OCI-LY7 (cell line): Measurements from ENCODE around the gene FAM135A. TPM values are rescaled to one million over a fixed set of nuclear protein-coding genes. Genes with fewer than 3 reads are reported as not detected.

Experiments used
- BruUV-seq: library from RNA; stranded (reverse); fragments of 400-500 nt; replicated peaks from 2 replicates; lab custom pipeline; 2021; lab: Mats Ljungman, UMichigan
- CTCF ChIA-PET: fragments of 300-600 bp; sonication (Branson Sonifier 250); formaldehyde crosslinking; loops from one replicate; lab custom pipeline; 2022; ENCODE audit warnings: antibody characterized with exemption; ENCODE audit not compliant: unreplicated experiment; lab: Charles Lee
- POLR2A ChIA-PET: fragments of 300-600 bp; sonication (Branson Sonifier 250); formaldehyde crosslinking; loops from one replicate; lab custom pipeline; 2022; ENCODE audit warnings: antibody characterized with exemption; lab: Charles Lee
- DNase-seq: peaks from one replicate; pipeline ENCODE4 v3.0.0-alpha.2; 2015; ENCODE audit warnings: low spot score
- H2AFZ ChIP-seq: fragments of 200-600 bp; sonication (generic), shearing (Covaris generic); 2 replicates; pipeline ENCODE4 v1.6.1; 2014; ENCODE audit warnings: mild to moderate bottlenecking, antibody characterized with exemption, low read length, moderate library complexity
- H3K27ac ChIP-seq: fragments of 200-600 bp; sonication (generic); 2 replicates; pipeline ENCODE4 v1.5.1; 2014; ENCODE audit warnings: mixed run types, low read depth, mild to moderate bottlenecking, moderate library complexity, low read length, inconsistent platforms; ENCODE audit not compliant: poor library complexity, severe bottlenecking
- H3K36me3 ChIP-seq: fragments of 200-600 bp; sonication (generic); 2 replicates; pipeline ENCODE4 v1.6.1; 2014; ENCODE audit warnings: mild to moderate bottlenecking, antibody characterized with exemption, low read length, moderate library complexity, mixed read lengths; ENCODE audit not compliant: insufficient read depth
- H3K4me1 ChIP-seq: fragments of 200-600 bp; sonication (generic); 2 replicates; pipeline ENCODE4 v1.5.1; 2014; ENCODE audit warnings: mild to moderate bottlenecking, low read length; ENCODE audit not compliant: insufficient read depth, poor library complexity, severe bottlenecking
- H3K4me2 ChIP-seq: fragments of 200-600 bp; sonication (generic); 2 replicates; pipeline ENCODE4 v1.6.1; 2014; ENCODE audit warnings: mild to moderate bottlenecking, low read length
- H3K4me3 ChIP-seq: fragments of 200-600 bp; sonication (generic); 2 replicates; pipeline ENCODE4 v1.5.1; 2014; ENCODE audit warnings: mild to moderate bottlenecking, low read depth, low read length; ENCODE audit not compliant: poor library complexity, severe bottlenecking
- H3K79me2 ChIP-seq: fragments of 200-600 bp; sonication (generic); 2 replicates; pipeline ENCODE4 v1.6.1; 2016; ENCODE audit warnings: low read depth, mild to moderate bottlenecking, low read length, moderate library complexity, mixed read lengths; ENCODE audit not compliant: insufficient read depth
- H3K9me2 ChIP-seq: fragments of 200-600 bp; sonication (generic); 2 replicates; pipeline ENCODE4 v1.6.1; 2016; ENCODE audit warnings: mild to moderate bottlenecking, low read length, mixed read lengths; ENCODE audit not compliant: insufficient read depth
- H3K9me3 ChIP-seq: fragments of 200-600 bp; sonication (generic); 2 replicates; pipeline ENCODE4 v1.6.1; 2014; ENCODE audit warnings: mild to moderate bottlenecking, mixed run types, low read length, mixed read lengths
- H4K20me1 ChIP-seq: fragments of 200-600 bp; sonication (generic); 2 replicates; pipeline ENCODE4 v1.6.1; 2014; ENCODE audit warnings: mild to moderate bottlenecking, antibody characterized with exemption, low read length, moderate library complexity, mixed read lengths; ENCODE audit not compliant: insufficient read depth
- EZH2phosphoT487 ChIP-seq: fragments of 200-600 bp; sonication (generic); IDR thresholded peaks from 2 replicates; pipeline ENCODE4 v1.6.1; 2018; ENCODE audit warnings: low read depth, borderline replicate concordance, mild to moderate bottlenecking, mixed run types, antibody characterized with exemption, low read length, moderate library complexity, mixed read lengths
- intact Hi-C: fragments of 100-400 bp; cut with micrococcal nuclease; formaldehyde crosslinking; loops from one replicate; pipeline ENCODE4 v1.10.0; 2022; ENCODE audit not compliant: unreplicated experiment
- total RNA-seq, 2 experiments: library from RNA; depleted of rRNA in 1 of 2; stranded (reverse); fragments of >200 nt in 1 of 2; shearing (Covaris generic) in 1 of 2; gene quantifications; 2 replicates each; pipeline ENCODE4 v1.2.3, GENCODE V29; 2014 to 2022
- TF ChIP-seq, protein P1 (sequence below): fragments of 200-600 bp; sonication (generic); conservative IDR thresholded peaks from 2 replicates; pipeline ENCODE4 v1.5.1; 2014; ENCODE audit warnings: mild to moderate bottlenecking, antibody characterized with exemption, low read length, moderate library complexity, mixed read lengths

Gene FAM135A
- total RNA-seq, 2 experiments from 2014 or later = 35.5 to 66.2 TPM

GRCh38 chr6:70574643-70575042 lies 161.3 kb downstream of the FAM135A start:
- intact Hi-C loops = no loop called here
- Histone ChIP-seq H3K4me1 (no peaks in the 10 kb centered on the region), H3K9me3 (no peaks in the 10 kb centered on the region; the same call in 1 of the 2 replicates), H3K9me2 (no peaks in the 10 kb centered on the region), H3K79me2 (no peaks in the 10 kb centered on the region), H3K36me3 (no peaks in the 10 kb centered on the region), H4K20me1 (no peaks in the 10 kb centered on the region), H3K4me3 (no peak overlapping the region), H3K4me2 (no peak overlapping the region), H3K27ac (no peak overlapping the region), H2AFZ (no peak overlapping the region)
- CTCF ChIA-PET = no interaction called here
- no TSS peak for BruUV-seq
- TF ChIP-seq, protein P1, sequence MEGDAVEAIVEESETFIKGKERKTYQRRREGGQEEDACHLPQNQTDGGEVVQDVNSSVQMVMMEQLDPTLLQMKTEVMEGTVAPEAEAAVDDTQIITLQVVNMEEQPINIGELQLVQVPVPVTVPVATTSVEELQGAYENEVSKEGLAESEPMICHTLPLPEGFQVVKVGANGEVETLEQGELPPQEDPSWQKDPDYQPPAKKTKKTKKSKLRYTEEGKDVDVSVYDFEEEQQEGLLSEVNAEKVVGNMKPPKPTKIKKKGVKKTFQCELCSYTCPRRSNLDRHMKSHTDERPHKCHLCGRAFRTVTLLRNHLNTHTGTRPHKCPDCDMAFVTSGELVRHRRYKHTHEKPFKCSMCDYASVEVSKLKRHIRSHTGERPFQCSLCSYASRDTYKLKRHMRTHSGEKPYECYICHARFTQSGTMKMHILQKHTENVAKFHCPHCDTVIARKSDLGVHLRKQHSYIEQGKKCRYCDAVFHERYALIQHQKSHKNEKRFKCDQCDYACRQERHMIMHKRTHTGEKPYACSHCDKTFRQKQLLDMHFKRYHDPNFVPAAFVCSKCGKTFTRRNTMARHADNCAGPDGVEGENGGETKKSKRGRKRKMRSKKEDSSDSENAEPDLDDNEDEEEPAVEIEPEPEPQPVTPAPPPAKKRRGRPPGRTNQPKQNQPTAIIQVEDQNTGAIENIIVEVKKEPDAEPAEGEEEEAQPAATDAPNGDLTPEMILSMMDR = no peak
- TF ChIP-seq EZH2phosphoT487 = no peak
- DNase-seq = no peak
- POLR2A ChIA-PET = interaction anchor here (0.5 to 1.3 kb wide), 4 partner anchors 12 to 160 kb away, joined by 3 read pairs; no protein-coding TSS in a partner anchor

DNA sequence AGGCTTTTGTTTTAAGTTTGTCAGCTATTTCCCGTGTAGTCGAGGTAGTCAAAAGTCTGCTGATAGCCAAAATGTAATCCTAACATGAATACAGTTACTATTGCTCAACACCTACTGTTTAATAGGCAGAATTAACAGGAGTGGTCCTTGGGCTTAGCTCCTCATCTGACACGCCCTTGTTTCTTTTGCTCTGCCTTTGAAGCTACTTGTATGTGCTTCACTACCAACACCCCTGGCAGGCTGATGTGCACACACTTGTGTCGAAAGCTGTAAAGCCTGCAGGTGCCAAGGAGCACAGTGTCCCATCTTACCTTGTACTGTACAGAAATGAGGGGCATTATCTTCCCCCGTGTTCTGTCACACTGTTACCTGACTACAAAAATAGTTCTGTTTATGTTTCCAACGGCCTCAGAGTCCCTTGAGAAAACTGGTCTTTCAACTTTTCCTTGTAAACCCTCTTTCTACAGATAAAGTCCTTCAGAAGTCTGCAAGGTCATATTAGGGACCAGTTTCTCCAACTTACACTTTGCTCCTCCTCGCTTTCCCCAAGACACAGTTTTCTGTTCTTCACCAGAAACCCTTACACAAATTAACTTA lies 162.7 kb downstream of the FAM135A start:
- Histone ChIP-seq H4K20me1 (no peaks in the 10 kb centered on the region), H3K36me3 (no peaks in the 10 kb centered on the region), H3K9me2 (no peaks in the 10 kb centered on the region), H2AFZ (no peak overlapping the region), H3K79me2 (no peaks in the 10 kb centered on the region), H3K27ac (no peak overlapping the region), H3K4me1 (no peaks in the 10 kb centered on the region), H3K9me3 (no peaks in the 10 kb centered on the region), H3K4me2 (no peak overlapping the region), H3K4me3 (no peak overlapping the region)
- DNase-seq = no peak
- no TSS peak for BruUV-seq
- CTCF ChIA-PET = no interaction called here
- POLR2A ChIA-PET = interaction anchor here (0.6 to 1.3 kb wide), 3 partner anchors 9 to 170 kb away, joined by 3 to 4 read pairs (median 3); partner anchors contain the start of gene SDHAF4
- intact Hi-C loops = no loop called here
- no peak for TF ChIP-seq EZH2phosphoT487
- TF ChIP-seq, protein P1 = no peak

DNA sequence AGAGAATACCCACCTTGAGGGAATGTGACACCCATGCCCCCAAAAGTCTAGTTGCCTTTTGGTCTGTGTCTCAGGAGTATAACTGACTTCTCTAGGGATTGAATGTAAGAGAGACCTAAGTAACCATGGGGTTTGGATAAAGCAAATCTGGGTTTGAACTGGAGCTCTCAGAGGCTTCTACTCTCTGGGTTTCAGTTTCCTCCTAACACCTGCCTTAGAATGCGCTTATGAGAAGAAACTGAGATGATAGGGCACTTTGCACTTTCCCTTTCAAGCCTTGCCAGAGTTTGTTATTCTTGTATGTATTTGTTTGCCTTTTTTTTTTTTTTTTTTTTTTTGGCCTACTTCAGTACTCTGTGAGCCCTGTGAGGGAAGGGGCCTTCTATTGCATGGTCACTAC lies 172.8 kb downstream of the FAM135A start:
- no peak overlapping the region for H3K4me3 ChIP-seq
- no peak overlapping the region for H3K4me2 ChIP-seq
- BruUV-seq = no TSS peak
- no peak overlapping the region for H3K27ac ChIP-seq
- H4K20me1 ChIP-seq = no peaks in the 10 kb centered on the region
- no peaks in the 10 kb centered on the region; the same call in 1 of the 2 replicates for H3K36me3 ChIP-seq
- H2AFZ ChIP-seq = no peak overlapping the region
- no peaks in the 10 kb centered on the region for H3K9me3 ChIP-seq
- no peaks in the 10 kb centered on the region for H3K4me1 ChIP-seq
- no peaks in the 10 kb centered on the region for H3K79me2 ChIP-seq
- intact Hi-C loops = no loop called here
- no peaks in the 10 kb centered on the region for H3K9me2 ChIP-seq
- no peak for DNase-seq
- POLR2A ChIA-PET = interaction anchor here (0.7 to 1.0 kb wide), 2 partner anchors 11 to 194 kb away, joined by 3 to 6 read pairs; no protein-coding TSS in a partner anchor
- TF ChIP-seq, protein P1 = no peak
- no peak for TF ChIP-seq EZH2phosphoT487
- CTCF ChIA-PET = no interaction called here
